HCEC 1CT (cell line): ENCODE measurements around the gene TAF12.
"Not testable (repeated sequence)": the region's sequence is repeated elsewhere in the genome, so short reads cannot be mapped to it uniquely, and the experiment has no call there.

ENCODE experiments used
- DNase-seq: peaks from one replicate; pipeline ENCODE4 v3.0.0-alpha.2; 2017

The TAF12 gene

DNA sequence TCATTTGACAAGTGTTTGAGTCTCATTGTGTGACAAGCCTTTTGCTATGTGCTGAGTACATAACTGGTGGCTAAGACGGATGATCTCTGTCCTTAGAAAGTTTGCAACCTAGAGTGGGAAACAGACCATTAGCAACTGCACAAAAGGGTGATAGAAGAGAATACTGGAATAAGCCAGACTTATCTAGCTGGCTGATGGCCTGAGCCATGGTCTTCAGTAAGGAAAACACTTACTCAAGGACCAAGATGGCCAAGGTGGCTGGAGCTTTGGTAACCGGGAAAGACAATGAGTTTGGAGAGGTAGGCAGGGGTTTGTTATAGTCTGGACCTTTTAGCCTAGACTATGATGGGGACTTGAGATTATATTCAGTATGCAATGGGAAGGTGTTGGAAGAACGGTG, 1.6 kb upstream of the TAF12 start:
- DNase-seq = no peak

DNA sequence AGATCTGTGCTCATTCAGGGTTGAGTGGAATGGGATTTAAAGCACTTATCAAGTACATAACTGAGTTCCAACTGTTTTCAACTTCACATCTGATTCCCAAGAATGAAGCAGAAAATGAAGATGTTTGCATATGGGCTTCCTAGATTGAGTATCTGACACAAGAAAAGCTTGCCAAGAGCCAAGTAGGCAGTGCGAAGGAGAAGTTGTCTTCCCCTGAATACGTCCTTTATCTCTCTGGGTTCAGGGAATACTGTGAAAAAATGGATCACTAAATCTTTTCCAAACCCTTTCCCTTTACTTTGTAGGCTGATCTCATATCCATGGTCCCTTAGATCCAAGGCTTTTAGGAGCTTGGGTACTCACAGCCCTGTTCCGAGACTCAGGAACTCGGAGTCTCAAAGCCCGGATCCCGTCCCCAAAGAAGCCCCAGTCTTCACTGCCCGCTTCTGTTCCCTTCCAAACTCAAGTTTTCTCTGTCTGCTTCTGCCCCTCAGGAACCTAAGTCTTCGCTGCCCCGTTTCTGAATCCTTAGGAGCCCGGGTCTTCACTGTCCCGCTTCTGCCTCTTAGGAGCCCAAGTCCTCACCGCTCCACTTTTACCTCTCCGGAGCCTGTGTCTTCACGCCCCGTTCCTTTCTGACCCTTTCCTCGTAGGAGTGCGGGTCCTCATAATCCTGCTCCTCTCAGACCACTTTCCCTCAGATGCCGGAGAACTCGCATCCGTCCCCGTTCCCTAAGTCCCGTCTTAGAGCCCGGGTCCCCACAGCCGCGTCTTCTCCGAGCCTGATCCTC, 616 bp downstream of the TAF12 start:
- DNase-seq = peak; percentile 11

DNA sequence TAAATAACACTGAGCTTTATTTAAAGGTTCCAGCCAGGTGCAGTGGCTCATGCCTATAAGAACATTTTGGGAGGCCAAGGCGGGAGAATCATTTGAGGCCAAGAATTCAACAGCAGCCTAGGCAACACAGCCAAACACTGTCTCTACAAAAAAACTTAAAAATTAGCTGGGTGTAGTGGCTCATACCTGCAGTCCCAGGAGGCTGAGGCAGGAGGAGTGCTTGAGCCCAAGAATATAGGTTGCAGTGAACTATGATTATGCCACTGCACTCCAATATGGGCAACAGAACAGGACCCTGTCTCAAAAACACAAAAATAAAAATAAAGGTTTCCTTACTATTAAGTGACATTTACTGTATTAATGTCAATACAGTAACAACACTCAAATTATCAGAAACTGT, 2.1 kb downstream of the TAF12 start:
- DNase-seq = no peak

DNA sequence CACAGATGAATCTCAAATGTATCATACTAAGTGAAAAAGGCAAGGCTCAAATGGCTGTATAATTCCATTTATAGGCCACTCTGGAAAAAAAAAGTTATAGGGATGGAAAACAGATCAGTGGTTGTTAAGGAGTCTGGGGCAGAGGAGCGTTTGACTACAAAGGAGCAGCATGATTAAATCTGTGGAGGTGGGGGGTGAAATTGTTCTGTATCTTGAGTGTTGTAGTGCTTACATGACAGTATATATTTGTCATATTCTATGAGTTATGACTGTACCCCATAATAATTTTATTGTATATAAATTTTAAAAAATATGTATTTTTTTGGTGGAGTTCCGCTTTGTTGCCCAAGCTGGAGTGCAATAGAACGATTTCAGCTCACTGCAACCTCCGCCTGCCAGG, 10.3 kb downstream of the TAF12 start:
- DNase-seq = no peak

DNA sequence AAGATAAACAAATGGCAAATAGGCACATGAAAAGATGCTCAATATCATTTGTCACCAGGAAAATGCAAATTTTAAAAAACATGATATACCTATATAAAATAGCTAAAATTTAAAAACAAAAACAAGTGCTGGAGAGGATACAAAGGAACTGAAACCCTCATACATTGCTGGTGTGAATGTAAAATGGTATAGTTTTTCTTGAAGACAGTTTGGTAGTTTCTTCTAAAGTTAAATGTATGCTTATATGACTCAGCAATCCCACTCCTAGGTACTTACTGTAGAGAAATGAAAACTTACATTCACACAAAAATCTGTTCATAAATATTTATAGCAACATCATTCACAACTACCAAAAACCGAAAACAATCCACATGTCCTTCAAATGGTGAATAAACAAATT, 11.2 kb downstream of the TAF12 start:
- no peak for DNase-seq

DNA sequence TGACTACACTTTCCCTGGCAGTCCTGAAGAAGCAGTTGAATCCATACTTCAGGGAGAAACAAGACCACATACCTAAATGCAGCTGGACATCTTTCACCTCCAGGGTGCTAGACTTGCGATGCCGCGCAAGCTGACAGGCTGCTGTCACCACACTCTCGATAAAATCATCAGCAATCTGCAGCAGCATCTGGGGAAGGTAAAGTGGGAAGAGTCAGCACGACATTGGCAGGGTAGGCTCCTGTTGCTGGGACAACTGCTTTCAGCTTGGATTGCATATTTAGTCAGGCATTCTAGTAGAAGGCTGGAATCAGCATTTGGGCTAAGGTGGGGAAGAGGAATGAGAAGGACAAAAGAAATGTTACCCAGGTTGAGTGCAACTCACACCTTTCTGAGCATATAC, 29.7 kb downstream of the TAF12 start:
- no peak for DNase-seq

DNA sequence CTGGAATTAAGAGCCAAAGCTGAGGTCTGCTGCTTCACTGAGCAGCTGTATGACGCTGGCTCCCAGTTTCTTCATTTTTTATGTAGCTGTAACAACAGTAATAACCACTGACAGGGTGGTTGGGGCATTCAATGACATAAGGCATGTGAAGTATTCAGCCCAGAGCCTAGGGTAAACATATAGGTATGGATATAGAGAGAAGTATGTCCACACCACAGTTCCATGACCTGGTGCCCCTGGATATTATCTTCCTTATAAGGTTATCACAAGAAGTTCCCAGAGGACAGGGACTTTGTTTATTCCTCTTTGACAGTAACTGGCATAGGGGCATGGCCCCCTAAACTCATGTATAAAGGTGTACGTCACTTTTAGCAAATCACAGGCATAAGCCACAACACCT, 36.1 kb downstream of the TAF12 start:
- no peak for DNase-seq

DNA sequence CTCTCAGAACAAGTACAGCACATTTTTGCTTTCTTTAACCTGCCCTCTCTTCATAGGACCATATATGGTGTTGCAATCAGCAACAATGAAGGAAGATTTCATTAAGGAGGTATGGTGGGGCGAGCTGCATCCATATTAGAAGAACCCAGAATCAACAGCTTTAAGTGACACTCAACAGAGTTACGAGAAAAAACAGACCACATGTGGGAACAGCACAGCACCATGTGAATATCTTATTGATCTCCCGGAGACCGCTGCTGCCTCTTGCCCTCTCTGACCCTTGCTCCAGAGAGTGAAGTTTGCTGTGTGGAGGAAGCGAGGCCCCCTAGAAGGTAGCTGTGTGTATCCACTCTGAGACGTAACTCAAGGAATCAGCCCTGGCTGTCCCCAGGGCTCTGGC, 37.9 kb downstream of the TAF12 start:
- DNase-seq = no peak

DNA sequence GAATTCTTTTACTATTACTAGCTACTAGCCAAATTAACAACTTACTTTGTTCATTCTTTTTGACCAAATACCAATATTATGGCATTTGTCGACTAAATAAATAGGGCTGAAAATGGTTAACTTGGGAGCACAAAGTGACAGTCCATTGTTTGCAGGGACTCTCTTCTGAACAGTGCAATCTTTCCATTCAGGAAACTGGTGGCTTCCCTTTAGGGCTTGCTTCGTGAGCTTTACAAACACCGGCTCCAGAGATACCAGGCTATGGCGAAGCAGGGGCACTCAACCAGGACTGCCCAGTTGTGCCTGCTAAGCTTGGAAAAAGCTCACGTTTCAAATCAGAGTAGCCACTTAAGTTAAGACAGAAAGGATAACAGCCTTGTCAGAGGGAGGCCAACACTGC, 38.5 kb downstream of the TAF12 start:
- DNase-seq = no peak

DNA sequence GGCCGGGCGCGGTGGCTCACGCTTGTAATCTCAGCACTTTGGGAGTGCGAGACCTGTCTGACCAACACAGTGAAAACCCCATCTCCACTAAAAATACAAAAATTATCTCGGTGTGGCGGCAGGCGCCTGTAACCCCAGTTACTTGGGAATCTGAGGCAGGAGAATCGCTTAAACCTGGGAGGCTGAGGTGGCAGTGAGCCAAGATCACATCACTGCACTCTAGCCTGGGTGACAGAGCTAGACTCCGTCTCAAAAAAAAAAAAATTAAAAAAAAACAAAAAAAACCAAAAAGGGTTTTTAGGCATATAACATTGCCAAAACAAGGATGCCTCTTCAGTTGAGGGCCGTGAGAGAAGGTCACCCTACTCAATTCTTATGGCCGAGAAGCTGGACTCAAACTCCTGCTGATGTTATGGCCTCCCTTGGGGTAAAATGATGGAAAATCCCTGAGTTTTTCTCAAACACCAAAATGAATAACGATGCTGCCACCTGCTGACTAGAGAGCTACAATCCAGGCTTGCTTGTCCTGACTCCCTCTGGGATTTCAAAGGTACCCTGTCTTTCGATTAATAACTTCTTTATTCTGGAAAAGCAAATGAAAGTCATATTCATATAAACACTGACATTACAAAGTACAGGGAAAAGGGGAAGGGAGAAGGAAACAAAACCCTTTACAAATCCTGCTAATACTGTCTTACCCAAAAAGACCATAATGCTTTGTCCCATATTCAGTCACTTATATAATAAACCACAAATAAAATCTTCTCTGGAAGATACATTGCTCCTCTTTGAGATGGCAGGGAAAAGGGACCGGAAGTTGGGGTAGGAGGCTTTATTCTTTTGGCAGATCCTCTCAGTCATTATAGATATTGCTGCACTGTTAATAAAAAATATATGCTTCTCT, 40.1 kb downstream of the TAF12 start:
- peak; percentile 74 for DNase-seq

DNA sequence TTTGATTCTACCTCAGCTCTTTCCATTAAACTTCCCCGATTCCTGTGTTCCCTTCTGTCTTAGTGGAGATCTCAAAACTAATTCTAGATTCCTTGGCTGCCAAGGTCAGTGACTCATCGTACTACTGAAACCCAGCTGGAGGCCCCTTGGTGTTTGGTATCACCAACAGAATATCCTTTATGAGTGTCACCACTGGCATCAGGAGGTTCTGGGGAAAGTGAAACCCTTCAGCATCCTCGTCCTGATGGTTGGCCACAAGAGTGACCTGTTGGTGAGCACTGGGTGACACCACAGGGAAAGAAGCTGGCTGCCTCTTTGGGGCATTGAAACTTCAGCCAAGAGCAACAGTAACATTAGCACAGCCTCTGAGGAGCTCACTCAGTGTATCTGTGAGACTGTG, 41.2 kb downstream of the TAF12 start:
- DNase-seq = peak; percentile 90

DNA sequence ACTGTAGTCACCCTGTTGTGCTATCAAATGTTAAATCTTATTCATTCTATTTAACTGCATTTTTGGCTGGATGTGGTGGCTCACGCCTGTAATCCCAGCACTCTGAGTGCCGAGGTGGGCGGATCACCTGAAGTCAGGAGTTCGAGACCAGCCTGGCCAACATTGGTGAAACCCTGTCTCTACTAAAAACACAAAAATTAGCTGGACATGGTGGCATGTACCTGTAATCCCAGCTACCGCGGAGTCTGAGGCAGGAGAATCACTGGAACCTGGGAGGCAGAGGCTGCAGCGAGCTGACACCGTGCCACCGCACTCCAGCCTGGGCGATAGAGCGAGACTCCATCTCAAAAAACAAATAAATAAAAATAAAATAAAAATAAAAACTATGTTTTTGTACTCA, 46.6 kb downstream of the TAF12 start:
- not testable (repeated sequence) for DNase-seq

DNA sequence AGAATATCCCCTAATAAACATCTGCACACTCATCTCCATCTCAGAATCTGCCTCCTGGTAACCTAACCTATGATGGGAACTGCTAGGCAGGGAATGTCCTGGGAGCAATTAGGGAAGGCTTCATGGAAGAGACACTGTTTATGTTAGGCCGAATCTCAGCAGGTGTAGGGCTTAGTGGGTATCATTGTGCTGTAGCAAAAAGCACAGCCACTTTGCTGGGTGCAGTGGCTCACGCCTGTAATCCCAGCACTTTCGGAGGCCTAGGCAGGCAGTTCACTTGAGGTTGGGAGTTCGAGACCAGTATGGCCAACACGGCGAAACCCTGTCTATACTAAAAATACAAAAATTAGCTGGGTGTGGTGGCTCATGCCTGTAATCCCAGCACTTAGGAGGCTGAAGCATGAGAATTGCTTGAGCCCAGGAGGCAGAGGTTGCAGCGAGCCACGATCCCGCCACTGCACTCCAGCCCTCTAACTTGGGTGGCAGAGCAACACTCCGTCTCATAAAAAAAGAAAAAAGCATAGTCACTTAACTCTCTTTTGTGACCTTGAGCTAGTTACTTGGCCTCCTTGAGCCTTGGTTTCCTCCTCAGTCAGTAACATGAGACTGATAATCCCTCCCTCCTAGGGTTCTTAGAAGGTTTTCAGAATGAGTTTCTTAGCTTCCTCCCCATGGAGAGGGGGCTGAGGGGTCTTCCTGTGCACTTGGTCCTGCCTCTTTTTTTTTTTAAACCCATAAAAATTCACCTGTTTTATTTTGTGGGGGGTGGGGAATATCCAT, 47.3 kb downstream of the TAF12 start:
- no peak for DNase-seq

DNA sequence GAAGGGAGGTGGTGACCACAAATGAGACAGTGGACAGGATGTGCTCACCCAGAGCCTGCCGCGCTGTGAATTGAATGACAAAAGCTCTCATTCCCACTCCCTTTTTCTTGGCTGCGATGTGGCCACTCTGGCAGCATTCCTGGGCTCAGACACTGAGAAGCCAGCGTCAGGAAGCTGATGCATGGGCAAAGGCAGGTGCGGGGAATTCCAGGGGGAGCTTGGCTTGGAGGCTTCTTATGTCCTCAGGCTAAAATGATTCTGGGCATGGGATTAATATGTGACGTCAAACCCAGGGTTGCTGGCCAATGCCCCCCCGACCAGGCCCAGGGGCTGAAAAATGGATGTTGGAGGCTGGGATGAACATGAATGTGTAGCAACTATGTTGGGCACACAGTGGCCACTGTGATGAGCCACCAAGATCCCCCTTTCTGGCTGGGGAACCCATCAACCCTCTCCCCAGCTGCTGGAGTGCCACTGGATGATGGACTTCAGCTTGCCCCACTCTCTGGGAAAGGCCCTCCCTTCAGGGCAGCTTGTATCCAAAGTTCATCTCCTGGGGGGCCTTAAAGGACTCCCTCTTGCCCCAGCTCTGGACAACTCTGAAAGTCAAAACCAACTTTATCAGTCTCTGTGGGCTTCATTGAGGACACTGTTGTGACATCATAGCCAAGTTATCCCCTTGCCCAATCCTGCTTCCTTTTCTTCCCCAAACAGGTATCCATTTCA, 48.0 kb downstream of the TAF12 start:
- DNase-seq = not testable (repeated sequence)

DNA sequence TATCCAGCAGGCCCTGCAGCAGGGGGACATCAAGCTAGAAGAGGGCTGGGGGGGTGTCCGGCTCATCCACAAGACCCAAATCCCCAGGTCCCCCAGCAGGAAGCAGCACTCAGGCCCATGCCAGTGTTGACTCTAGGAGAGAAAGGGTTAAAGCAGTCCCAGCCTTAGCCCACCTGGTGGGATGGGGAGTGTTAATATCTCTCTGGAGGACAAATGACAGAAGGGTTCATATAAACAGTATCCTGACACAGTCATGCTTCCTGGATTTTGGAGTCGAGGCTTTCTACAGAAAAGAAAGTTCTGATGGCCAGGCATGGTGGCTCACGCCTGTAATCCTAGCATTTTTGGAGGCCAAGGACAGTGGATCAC, 48.9 kb downstream of the TAF12 start:
- not testable (repeated sequence) for DNase-seq

DNA sequence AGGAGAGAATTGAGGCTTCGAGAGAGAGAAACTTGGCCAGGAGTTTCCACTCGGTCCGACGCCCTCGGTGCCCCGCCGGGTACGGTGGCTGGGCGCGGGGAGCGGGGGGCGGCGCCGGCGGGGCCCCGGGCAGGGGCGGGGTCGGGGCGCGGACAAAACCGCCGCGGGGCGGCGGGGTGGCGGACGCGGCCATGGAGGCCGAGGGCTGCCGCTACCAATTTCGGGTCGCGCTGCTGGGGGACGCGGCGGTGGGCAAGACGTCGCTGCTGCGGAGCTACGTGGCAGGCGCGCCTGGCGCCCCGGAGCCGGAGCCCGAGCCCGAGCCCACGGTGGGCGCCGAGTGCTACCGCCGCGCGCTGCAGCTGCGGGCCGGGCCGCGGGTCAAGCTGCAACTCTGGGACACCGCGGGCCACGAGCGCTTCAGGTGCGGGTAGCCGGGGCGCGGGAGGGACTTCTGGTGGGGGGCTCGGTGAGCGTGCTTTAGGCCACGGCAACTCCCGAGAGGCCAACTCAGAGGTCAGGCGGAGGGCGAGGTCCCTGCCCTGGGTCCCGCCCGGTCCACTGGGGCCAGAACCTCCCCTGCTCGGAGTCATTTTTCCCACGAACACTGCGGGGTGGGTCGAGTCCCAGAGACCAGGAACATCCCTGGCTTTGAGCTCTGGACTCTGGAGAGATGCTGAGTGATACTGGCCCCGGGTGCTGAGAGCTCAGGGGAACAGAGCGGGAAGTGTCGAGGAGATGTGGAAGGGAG, 50.4 kb downstream of the TAF12 start:
- DNase-seq = no peak

DNA sequence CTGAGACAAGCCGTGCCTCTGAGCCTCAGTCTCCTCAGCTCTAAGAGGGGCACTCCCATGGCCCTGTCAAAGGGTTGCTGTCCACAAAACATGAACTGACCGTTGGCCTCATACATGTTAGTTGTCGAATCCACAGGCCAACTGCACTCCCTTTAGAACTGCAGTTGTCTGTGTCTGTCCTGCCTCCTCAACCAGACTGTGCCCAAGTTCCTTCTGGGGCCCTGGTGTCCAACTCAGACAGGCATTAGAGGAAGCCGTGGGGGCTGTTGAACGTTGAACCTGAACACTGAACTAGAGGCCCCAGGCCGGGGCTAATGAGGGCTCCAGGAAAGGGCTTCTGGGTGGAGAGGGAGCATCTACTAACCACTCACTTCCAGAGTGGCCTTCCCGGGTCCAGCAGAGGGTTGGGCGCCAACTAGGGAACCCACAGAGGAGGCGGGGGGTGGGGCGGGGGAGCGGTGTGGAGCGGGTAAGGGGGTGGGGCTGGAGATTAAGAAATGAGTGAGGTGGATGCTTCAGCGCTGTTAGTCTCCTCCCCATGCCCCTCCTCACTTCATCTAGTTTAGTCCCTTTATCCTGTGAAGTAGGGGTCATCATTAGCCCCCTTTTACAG, 51.1 kb downstream of the TAF12 start, which contains the start of gene RAB42:
Gene RAB42 (plus strand): TSS at position 558 of the 613 bp plus-strand sequence. CDS start 247 bp downstream, outside the sequence.
- DNase-seq = no peak

DNA sequence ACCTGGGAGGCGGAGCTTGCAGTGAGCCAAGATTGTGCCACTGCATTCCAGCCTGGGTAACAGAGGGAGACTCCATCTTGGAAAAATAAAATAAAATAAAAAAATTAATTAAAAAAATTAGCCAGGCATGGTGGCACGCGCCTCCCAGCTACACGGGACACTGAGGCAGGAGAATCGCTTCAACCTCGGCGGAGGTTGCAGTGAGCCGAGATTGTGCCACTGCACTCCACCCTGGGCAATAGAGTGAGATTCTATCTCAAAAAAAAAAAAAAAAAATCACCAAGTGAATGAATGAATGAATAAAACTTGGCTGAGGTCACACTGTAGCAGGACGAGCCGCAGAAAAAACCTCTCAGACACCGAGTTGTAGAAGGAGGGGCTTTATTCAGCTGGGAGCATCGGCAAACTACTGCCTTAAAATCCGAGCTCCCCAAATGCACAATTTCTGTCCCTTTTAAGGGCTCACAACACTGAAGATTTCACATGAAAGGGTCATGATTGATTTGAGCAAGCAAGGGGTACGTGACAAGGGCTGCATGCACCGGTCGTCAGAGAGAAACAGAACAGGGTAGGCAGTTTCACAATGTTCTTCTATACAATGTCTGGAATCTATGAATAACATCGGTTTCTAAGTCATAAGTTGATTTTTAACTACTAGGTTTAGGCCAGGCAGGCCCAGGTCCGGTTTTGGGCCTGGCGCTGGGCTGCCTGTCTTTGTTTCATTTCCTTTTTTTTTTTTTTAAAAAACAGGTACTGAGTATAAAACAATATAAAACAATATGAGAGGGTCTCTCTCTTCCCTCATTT, 56.1 kb downstream of the TAF12 start:
- not testable (repeated sequence) for DNase-seq

DNA sequence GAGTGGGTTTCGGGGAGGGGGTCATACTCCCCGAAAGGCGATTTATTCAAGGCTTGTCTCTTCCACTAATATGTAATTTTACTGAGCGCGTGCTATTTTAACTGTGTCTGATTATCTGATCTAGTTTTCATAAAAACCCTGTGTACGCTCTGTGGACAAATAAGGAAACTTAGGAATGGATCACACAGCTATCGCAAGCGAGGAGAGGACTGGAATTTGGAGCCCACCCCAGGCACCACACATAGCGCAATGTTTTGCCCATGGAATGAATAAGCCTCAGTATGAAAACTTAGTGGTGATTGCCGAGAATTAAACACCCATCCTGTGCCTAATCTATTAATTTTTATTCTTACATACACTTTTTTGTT, 60.6 kb downstream of the TAF12 start:
- DNase-seq = peak; percentile 39

DNA sequence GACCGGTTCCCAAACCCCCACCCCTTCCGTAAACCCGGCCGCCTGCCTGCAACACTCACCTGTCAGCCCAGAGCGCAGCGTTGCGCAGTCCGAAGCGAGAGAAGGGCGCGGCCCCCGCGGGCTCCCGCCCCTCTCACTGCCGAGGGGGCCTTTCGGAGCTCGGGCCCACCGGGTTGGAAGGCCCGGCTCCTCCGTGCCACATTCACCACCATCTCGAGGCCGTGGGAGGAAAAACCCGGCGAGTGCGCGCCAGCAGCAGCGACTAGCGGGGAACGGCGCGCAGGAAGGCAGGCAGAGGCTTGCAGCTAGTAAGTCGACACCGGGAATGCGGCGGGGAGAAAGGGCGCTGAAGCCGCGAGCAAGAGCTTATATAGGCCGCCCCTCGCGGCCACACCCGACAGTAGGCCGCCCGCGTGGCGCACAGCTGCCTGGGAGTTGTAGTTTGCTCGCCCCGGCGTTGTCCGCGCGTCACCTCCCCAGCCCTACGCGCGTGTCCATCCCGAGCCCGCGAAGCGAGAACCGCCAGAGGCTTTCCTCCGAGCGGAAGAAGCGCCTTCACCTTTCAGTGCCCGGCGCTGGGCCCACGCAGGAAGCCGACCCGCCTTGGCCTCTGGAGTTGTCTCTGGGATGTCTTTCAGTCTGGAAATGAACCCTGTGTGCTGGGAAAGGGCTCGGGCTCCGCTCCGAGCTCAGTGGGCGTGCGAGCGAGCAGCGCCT, 61.2 kb downstream of the TAF12 start:
- DNase-seq = peak; percentile 97
